HepG2 (cell line): ENCODE results near the gene KRT12.

Source experiments
- ARID2 ChIP-seq: sonication (generic); formaldehyde crosslinking; IDR thresholded peaks from 2 replicates; pipeline ENCODE4 v1.8.1; 2022; ENCODE audit warnings: mild to moderate bottlenecking, missing genetic modification reagents, borderline replicate concordance
- ATM ChIP-seq: fragments of 450-650 bp; IDR thresholded peaks from 2 replicates; pipeline ENCODE4 v1.7.1; 2017; ENCODE audit warnings: mild to moderate bottlenecking, borderline replicate concordance
- EP300 ChIP-seq, 3 experiments: sonication (generic) in 1 of 3; formaldehyde crosslinking in 1 of 3; IDR thresholded peaks; 2 replicates each; pipeline versions ENCODE4 v1.5.1 to v1.6.1; 2011 to 2020; ENCODE audit warnings: low read depth in 2 of 3, low read length in 2 of 3, borderline replicate concordance in 1 of 3, improper control_type of control experiment in 1 of 3, mild to moderate bottlenecking in 1 of 3, missing genetic modification reagents in 1 of 3, moderate library complexity in 1 of 3
- TF ChIP-seq, protein P1 (sequence below): sonication (generic); formaldehyde crosslinking; IDR thresholded peaks from 2 replicates; pipeline ENCODE4 v1.5.0; 2020; ENCODE audit warnings: mild to moderate bottlenecking, missing genetic modification reagents, moderate library complexity

DNA sequence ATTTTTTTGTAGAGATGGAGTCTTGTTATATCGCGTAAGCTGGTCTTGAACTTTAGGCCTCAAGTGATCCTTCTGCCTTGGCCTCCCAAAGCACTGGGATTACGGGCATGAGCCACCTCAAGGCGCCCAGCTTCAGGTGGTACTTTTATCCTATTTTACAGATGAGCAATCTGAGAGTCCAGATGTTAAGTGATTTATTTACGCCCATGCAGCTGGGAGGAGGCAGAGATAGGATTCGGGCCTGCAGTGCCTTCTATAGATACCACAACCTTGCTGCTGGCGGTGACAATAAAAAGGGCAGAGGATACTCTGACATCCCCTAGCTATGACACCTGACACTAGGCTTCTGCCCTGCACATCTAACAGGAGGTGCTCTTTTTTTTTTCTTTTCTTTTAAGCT lies 4.3 kb upstream of the KRT12 start:
- TF ChIP-seq ARID2 (CRISPR knock-in tag) (no peak), ATM (no peak), EP300 (IDR thresholded peaks at IDR 0.05; ENCODE audit: low read depth in 2 of 2, low read length in 2 of 2) (no peak), EP300 (CRISPR knock-in tag; IDR thresholded peaks at IDR 0.05; ENCODE audit: borderline replicate concordance) (no peak)
- TF ChIP-seq, protein P1, sequence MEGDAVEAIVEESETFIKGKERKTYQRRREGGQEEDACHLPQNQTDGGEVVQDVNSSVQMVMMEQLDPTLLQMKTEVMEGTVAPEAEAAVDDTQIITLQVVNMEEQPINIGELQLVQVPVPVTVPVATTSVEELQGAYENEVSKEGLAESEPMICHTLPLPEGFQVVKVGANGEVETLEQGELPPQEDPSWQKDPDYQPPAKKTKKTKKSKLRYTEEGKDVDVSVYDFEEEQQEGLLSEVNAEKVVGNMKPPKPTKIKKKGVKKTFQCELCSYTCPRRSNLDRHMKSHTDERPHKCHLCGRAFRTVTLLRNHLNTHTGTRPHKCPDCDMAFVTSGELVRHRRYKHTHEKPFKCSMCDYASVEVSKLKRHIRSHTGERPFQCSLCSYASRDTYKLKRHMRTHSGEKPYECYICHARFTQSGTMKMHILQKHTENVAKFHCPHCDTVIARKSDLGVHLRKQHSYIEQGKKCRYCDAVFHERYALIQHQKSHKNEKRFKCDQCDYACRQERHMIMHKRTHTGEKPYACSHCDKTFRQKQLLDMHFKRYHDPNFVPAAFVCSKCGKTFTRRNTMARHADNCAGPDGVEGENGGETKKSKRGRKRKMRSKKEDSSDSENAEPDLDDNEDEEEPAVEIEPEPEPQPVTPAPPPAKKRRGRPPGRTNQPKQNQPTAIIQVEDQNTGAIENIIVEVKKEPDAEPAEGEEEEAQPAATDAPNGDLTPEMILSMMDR (CRISPR knock-in tag), result no peak
